Endothelial cell of umbilical vein (primary cell): Measurements from ENCODE around the gene TRIP11.

Experiments used
- CTCF ChIP-seq, 2 donors: IDR thresholded peaks; 1 replicate in 1 of 2; 2 replicates in 1 of 2; pipeline ENCODE4 v1.5.1; 2011; ENCODE audit warnings: low read length in 2 of 2, mild to moderate bottlenecking in 2 of 2, moderate library complexity in 2 of 2, control low read depth in 1 of 2, inconsistent platforms in 1 of 2, low read depth in 1 of 2; ENCODE audit not compliant: insufficient read depth in 1 of 2; ENCODE audit errors: extremely low read depth in 1 of 2
- EZH2 ChIP-seq: IDR thresholded peaks from 2 replicates; pipeline ENCODE4 v1.6.1; 2012; ENCODE audit warnings: borderline replicate concordance, low read depth, mild to moderate bottlenecking, moderate library complexity, low read length, inconsistent platforms; ENCODE audit not compliant: severe bottlenecking
- FOS ChIP-seq: IDR thresholded peaks from 2 replicates; pipeline ENCODE4 v1.6.1; 2011; ENCODE audit warnings: mild to moderate bottlenecking, low read length, moderate library complexity, borderline replicate concordance; ENCODE audit not compliant: insufficient read depth
- GATA2 ChIP-seq: IDR thresholded peaks from 2 replicates; pipeline ENCODE4 v1.7.0; 2011; ENCODE audit warnings: low read depth, mild to moderate bottlenecking, moderate library complexity, mixed read lengths, low read length; ENCODE audit not compliant: insufficient read length, insufficient read depth
- JUN ChIP-seq: IDR thresholded peaks from 2 replicates; pipeline ENCODE4 v1.6.1; 2011; ENCODE audit warnings: borderline replicate concordance, low read depth; ENCODE audit not compliant: insufficient read length, insufficient read depth
- MAX ChIP-seq: IDR thresholded peaks from 2 replicates; pipeline ENCODE4 v1.6.1; 2011; ENCODE audit not compliant: insufficient read depth, insufficient read length
- MYC ChIP-seq: IDR thresholded peaks from one replicate; pipeline ENCODE4 v1.6.1; 2011; ENCODE audit warnings: mild to moderate bottlenecking, low read depth, low read length
- POLR2A ChIP-seq: IDR thresholded peaks from 2 replicates; pipeline ENCODE4 v1.6.1; 2012; ENCODE audit warnings: low read depth, mild to moderate bottlenecking, control low read depth, low read length
- POLR2AphosphoS5 ChIP-seq: IDR thresholded peaks from 2 replicates; pipeline ENCODE4 v1.6.1; 2012; ENCODE audit warnings: low read depth, mild to moderate bottlenecking, control low read depth, low read length, moderate library complexity; ENCODE audit not compliant: insufficient read depth

GRCh38 chr14:91927800-91928199 is 112.1 kb downstream of the TRIP11 start:
- TF ChIP-seq CTCF (IDR thresholded peaks at IDR 0.05; ENCODE audit: extremely low read depth in 1 of 2, insufficient read depth in 1 of 2, low read depth in 1 of 2, low read length in 2 of 2) (no peak), POLR2A (no peak), POLR2AphosphoS5 (no peak), MYC (no peak), EZH2 (no peak), GATA2 (no peak), FOS (no peak), JUN (no peak), MAX (no peak)
